ENCODE data around the gene HELZ. TPM values are rescaled to one million over a fixed set of nuclear protein-coding genes. Genes with fewer than 3 reads are reported as not detected.
A peak's percentile ranks its signal among the peaks of the same experiment; 100 is the strongest.
"Not testable (repeated sequence)": the region's sequence is repeated elsewhere in the genome, so short reads cannot be mapped to it uniquely, and the experiment has no call there.

The HELZ gene
- polyA plus RNA-seq, 3 donors = 27.8 to 31.0 (median 28.2) TPM

- DNase-seq (ENCODE audit: low read depth in 3 of 3, low spot score in 2 of 3) = no peak
Observed at GRCh38 chr17:67125417-67125816, 119.6 kb downstream of the HELZ start.

GRCh38 chr17:67124450-67125148 lies 120.4 kb downstream of the HELZ start:
- no peak for DNase-seq (ENCODE audit: low read depth in 3 of 3, low spot score in 2 of 3)

- no peak for DNase-seq (ENCODE audit: low read depth in 3 of 3, low spot score in 2 of 3)
Observed at GRCh38 chr17:67123699-67124098, 121.3 kb downstream of the HELZ start.

- DNase-seq (ENCODE audit: low read depth in 3 of 3, low spot score in 2 of 3) = no peak
Observed at GRCh38 chr17:67121316-67121891, 123.6 kb downstream of the HELZ start.

- DNase-seq (ENCODE audit: low read depth in 3 of 3, low spot score in 2 of 3) = no peak
Observed at GRCh38 chr17:67119102-67119501, 125.9 kb downstream of the HELZ start.

GRCh38 chr17:67116045-67116575 lies 128.9 kb downstream of the HELZ start:
- DNase-seq (ENCODE audit: low read depth in 3 of 3, low spot score in 2 of 3) = no peak

GRCh38 chr17:67115401-67115800 lies 129.6 kb downstream of the HELZ start:
- no peak for DNase-seq (ENCODE audit: low read depth in 3 of 3, low spot score in 2 of 3)

GRCh38 chr17:67113486-67113885 lies 131.5 kb downstream of the HELZ start:
- no peak for DNase-seq (ENCODE audit: low read depth in 3 of 3, low spot score in 2 of 3)

- no peak for DNase-seq (ENCODE audit: low read depth in 3 of 3, low spot score in 2 of 3)
Observed at GRCh38 chr17:67111808-67112207, 133.2 kb downstream of the HELZ start.

GRCh38 chr17:67111327-67111726 lies 133.7 kb downstream of the HELZ start:
- no peak for DNase-seq (ENCODE audit: low read depth in 3 of 3, low spot score in 2 of 3)

GRCh38 chr17:67110619-67111018 lies 134.4 kb downstream of the HELZ start:
- DNase-seq (ENCODE audit: low read depth in 3 of 3, low spot score in 2 of 3) = no peak

- DNase-seq (ENCODE audit: low read depth in 3 of 3, low spot score in 2 of 3) = no peak
Observed at GRCh38 chr17:67109111-67109510, 135.9 kb downstream of the HELZ start.

GRCh38 chr17:67107811-67108775 lies 136.9 kb downstream of the HELZ start:
- no peak for DNase-seq (ENCODE audit: low read depth in 3 of 3, low spot score in 2 of 3)

GRCh38 chr17:67107171-67107570 lies 137.8 kb downstream of the HELZ start:
- DNase-seq (ENCODE audit: low read depth in 3 of 3, low spot score in 2 of 3) = peak in 1 of 3 donors; percentile 7

- no peak for DNase-seq (ENCODE audit: low read depth in 3 of 3, low spot score in 2 of 3)
Observed at GRCh38 chr17:67105213-67105612, 139.8 kb downstream of the HELZ start.

GRCh38 chr17:67104641-67105040 lies 140.4 kb downstream of the HELZ start:
- DNase-seq (ENCODE audit: low read depth in 3 of 3, low spot score in 2 of 3) = not testable (repeated sequence)

GRCh38 chr17:67098006-67098405 lies 147.0 kb downstream of the HELZ start:
- DNase-seq (ENCODE audit: low read depth in 3 of 3, low spot score in 2 of 3) = no peak

GRCh38 chr17:67096609-67097008 lies 148.4 kb downstream of the HELZ start:
- DNase-seq (ENCODE audit: low read depth in 3 of 3, low spot score in 2 of 3) = no peak

- DNase-seq (ENCODE audit: low read depth in 3 of 3, low spot score in 2 of 3) = no peak
Observed at GRCh38 chr17:67095803-67096202, 149.2 kb downstream of the HELZ start.

GRCh38 chr17:67095291-67095690 lies 149.7 kb downstream of the HELZ start:
- not testable (repeated sequence) for DNase-seq (ENCODE audit: low read depth in 3 of 3, low spot score in 2 of 3)

- DNase-seq (ENCODE audit: low read depth in 3 of 3, low spot score in 2 of 3) = no peak
Observed at GRCh38 chr17:67093348-67093747, 151.6 kb downstream of the HELZ start.

Measured in right renal cortex interstitium (tissue), 3 donors.